BJ (cell line): ENCODE results near the gene SERPINB1. TPM values are rescaled to one million over a fixed set of nuclear protein-coding genes. Genes with fewer than 3 reads are reported as not detected.

ENCODE experiments used
- CTCF ChIA-PET: fragments of 350-600 bp; formaldehyde crosslinking; extraction: SDS; loops from one replicate; lab custom pipeline; 2021; ENCODE audit warnings: antibody characterized with exemption, inconsistent platforms; lab: Yijun Ruan, JAX
- POLR2A ChIA-PET: fragments of 300-600 bp; sonication (Branson Sonifier 250); formaldehyde crosslinking; extraction: SDS; loops from one replicate; lab custom pipeline; 2021; ENCODE audit warnings: antibody characterized with exemption; lab: Charles Lee
- DNase-seq: peaks from one replicate; pipeline ENCODE4 v3.0.0-alpha.2; 2011; ENCODE audit warnings: low read depth
- H3K27me3 ChIP-seq: 2 replicates; pipeline ENCODE4 v1.6.0; 2011; ENCODE audit warnings: low read length; ENCODE audit not compliant: control insufficient read depth, insufficient read depth
- H3K36me3 ChIP-seq: 2 replicates; pipeline ENCODE4 v1.5.1; 2011; ENCODE audit warnings: low read length; ENCODE audit not compliant: control insufficient read depth, insufficient read depth
- H3K4me3 ChIP-seq: 2 replicates; pipeline ENCODE4 v1.5.1; 2011; ENCODE audit warnings: low read depth, mild to moderate bottlenecking, control low read depth, low read length
- CTCF ChIP-seq: IDR thresholded peaks from 2 replicates; pipeline ENCODE4 v1.5.1; 2011; ENCODE audit warnings: low read depth, mild to moderate bottlenecking, control low read depth, inconsistent platforms, low read length, moderate library complexity; ENCODE audit not compliant: insufficient read depth
- polyA plus RNA-seq: library from polyadenylated mRNA; depleted of rRNA; stranded (reverse); fragments of >200 nt; gene quantifications from 2 replicates; pipeline ENCODE4 v1.2.3, GENCODE V29; 2011

Gene SERPINB1
- polyA plus RNA-seq, 1 experiment = 17.9 TPM

GRCh38 chr6:2818593-2818992, 23.1 kb downstream of the SERPINB1 start:
- DNase-seq = no peak
- CTCF ChIA-PET = interaction anchor here (0.8 to 2.2 kb wide), 5 partner anchors 7 to 114 kb away, joined by 3 to 7 read pairs (median 3); no protein-coding TSS in a partner anchor

GRCh38 chr6:2817903-2818443, 23.7 kb downstream of the SERPINB1 start:
- Histone ChIP-seq H3K36me3 (no peaks in the 10 kb centered on the region), H3K4me3 (no peak overlapping the region), H3K27me3 (no peaks in the 10 kb centered on the region)
- ChIA-PET CTCF (interaction anchor here (0.8 to 2.2 kb wide), 5 partner anchors 8 to 115 kb away, joined by 3 to 7 read pairs (median 3); no protein-coding TSS in a partner anchor), POLR2A (no interaction called here)
- TF ChIP-seq CTCF = no peak
- no peak for DNase-seq

More at GRCh38 chr6:2818593-2818992, 23.1 kb downstream of the SERPINB1 start:
- Histone ChIP-seq H3K27me3 (no peaks in the 10 kb centered on the region), H3K36me3 (no peaks in the 10 kb centered on the region), H3K4me3 (no peak overlapping the region)
- TF ChIP-seq CTCF = no peak
- POLR2A ChIA-PET = no interaction called here

- Histone ChIP-seq H3K27me3 (no peaks in the 10 kb centered on the region), H3K4me3 (no peak overlapping the region), H3K36me3 (no peaks in the 10 kb centered on the region)
- no peak for DNase-seq
- POLR2A ChIA-PET = no interaction called here
- CTCF ChIA-PET = no interaction called here
- no peak for TF ChIP-seq CTCF
These were observed 25.5 kb downstream of the SERPINB1 start for GRCh38 chr6:2816158-2816557.

- Histone ChIP-seq H3K27me3 (no peaks in the 10 kb centered on the region), H3K36me3 (no peaks in the 10 kb centered on the region), H3K4me3 (no peak overlapping the region)
- no peak for TF ChIP-seq CTCF
- ChIA-PET POLR2A (no interaction called here), CTCF (no interaction called here)
- DNase-seq = no peak
These were observed 29.0 kb downstream of the SERPINB1 start for GRCh38 chr6:2812695-2813094.

- ChIA-PET CTCF (no interaction called here), POLR2A (no interaction called here)
- TF ChIP-seq CTCF = no peak
- no peaks in the 10 kb centered on the region for H3K36me3 ChIP-seq
- H3K27me3 ChIP-seq = no peaks in the 10 kb centered on the region
- no peak overlapping the region for H3K4me3 ChIP-seq
- no peak for DNase-seq
These were observed 31.5 kb downstream of the SERPINB1 start for GRCh38 chr6:2810092-2810671.
